GM21381 (cell line): Measurements from ENCODE around the gene MAN2B1.
A peak's percentile ranks its signal among the peaks of the same experiment; 100 is the strongest.
"Not testable (repeated sequence)": the region's sequence is repeated elsewhere in the genome, so short reads cannot be mapped to it uniquely, and the experiment has no call there.

ENCODE experiments used
- ATAC-seq: cut with Tn5 transposase; IDR thresholded peaks from one replicate; pipeline ENCODE4 v1.9.1; 2021; ENCODE audit warnings: mild to moderate bottlenecking, moderate library complexity; ENCODE audit not compliant: unreplicated experiment

The MAN2B1 gene

DNA sequence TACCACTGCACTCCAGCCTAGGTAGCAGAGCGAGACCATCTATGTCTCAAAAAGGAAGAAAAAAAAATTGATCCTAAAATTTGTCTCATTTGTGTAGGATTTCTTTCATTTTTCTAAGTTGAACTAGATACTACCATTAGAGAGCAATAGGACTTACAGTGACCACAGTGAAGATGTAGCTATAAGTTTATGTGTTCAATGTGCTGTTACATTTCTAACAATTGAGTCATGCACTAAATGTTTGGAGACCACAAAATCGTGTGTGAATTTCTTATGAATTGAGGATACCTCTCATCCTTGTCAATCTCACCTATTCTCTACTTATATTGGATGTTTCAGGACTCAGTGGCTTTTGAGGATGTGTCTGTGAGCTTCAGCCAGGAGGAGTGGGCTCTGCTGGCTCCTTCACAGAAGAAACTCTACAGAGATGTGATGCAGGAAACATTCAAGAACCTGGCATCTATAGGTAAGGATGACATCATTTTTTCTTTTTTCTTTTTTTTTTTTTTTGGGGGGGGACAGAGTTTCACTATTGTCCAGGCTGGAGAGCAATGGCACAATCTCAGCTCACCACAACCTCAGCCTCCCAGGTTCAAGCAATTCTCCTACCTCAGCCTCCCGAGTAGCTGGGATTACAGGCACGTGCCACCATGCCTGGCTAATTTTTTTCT lies 43.0 kb downstream of the MAN2B1 start:
- no peak for ATAC-seq

DNA sequence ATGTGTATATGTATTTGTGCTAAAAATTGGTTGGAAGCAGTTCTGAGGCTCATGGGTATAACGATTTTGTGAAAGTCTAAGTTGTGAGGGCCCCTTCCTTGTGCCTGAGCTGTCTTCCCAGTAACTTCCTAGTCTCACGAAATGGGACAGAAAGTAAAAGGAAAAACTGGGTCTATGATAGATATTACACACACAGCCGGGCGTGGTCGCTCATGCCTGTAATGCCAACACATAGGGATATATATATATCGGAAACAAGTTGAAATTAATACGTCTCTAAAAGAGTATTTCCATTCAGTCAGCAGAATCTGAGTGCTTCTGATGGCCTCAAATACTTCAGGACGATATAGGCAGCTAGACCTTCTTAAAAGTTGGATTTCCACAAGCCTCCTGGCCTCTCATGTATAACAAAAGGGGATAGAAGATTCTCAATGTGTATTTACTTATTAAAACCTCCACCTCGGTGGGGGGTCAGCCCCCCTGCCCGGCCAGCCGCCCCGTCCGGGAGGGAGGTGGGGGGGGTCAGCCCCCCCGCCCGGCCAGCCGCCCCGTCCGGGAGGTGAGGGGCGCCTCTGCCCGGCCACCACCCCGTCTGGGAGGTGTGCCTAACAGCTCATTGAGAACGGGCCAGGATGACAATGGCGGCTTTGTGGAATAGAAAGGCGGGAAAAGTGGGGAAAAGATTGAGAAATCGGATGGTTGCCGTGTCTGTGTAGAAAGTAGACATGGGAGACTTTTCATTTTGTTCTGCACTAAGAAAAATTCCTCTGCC lies 45.1 kb downstream of the MAN2B1 start:
- ATAC-seq, result not testable (repeated sequence)

GRCh38 chr19:12617646-12618045 lies 48.9 kb downstream of the MAN2B1 start:
- no peak for ATAC-seq

- no peak for ATAC-seq
Observed at GRCh38 chr19:12611361-12611699, 55.2 kb downstream of the MAN2B1 start.

GRCh38 chr19:12610540-12611360 lies 55.8 kb downstream of the MAN2B1 start, which contains the start of the genes ZNF490 and ZNF791:
Gene ZNF490 (minus strand): TSS chr19:12610813. CDS start chr19:12610680, 133 bp downstream.
Gene ZNF791 (plus strand): TSS chr19:12610920. CDS start chr19:12611080, 160 bp downstream.
- peak; percentile 69 for ATAC-seq

DNA sequence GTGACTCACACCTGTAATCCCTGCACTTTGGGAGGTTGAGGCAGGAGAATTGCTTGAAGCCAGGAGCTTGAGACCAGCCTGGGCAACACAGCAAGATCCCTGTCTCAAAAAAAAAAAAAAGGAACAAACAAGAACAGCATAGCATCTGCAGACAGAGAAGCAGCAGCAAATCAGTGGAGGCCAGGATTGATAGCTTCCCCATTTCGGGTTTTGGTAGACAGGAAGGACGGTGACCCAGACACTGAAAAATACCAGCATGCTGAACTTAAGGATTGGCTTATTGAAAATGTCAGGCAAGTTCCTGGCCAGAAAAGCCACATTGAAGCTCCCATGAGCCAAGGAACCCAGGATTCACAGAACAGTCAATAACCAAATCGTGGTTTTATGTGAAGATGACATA lies 58.9 kb downstream of the MAN2B1 start:
- no peak for ATAC-seq

- no peak for ATAC-seq
Observed at GRCh38 chr19:12606796-12607195, 59.7 kb downstream of the MAN2B1 start.

DNA sequence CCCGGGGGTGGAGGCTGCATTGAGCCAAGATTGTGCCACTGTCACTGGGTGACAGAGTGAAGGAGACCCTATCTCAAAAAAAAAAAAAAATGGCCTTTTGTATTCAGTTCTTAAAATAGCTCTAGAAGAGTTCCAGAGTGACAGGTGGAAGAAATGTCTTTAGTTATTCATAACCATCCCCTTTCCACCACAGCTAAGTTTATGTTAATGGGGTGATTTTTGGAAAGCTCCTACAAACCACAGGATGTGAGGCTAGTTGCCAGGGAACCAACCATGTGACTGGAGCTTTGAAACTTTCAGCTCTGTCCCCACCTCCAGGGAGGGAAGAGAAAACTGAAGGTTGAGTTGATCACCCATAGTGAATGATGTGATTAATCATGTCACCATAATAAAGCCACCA lies 62.8 kb downstream of the MAN2B1 start:
- peak; percentile 58 for ATAC-seq

DNA sequence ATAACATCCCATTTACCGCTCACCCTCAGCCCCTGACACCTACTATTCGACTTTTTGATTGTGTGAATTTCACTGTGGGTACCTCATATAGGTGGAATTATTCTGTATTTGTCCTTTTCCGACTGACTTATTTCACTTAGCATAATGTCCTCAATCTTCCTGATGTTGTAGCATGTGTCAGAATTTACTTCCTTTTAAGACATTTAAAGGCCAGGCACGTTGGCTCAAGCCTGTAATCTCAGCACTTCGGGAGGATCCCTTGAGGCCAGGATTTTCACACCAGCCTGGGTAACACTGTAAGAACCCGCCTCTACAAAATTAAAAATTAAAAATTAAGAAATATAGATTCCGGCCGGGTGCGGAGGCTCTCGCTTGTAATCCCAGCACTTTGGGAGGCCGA lies 68.9 kb downstream of the MAN2B1 start:
- no peak for ATAC-seq

DNA sequence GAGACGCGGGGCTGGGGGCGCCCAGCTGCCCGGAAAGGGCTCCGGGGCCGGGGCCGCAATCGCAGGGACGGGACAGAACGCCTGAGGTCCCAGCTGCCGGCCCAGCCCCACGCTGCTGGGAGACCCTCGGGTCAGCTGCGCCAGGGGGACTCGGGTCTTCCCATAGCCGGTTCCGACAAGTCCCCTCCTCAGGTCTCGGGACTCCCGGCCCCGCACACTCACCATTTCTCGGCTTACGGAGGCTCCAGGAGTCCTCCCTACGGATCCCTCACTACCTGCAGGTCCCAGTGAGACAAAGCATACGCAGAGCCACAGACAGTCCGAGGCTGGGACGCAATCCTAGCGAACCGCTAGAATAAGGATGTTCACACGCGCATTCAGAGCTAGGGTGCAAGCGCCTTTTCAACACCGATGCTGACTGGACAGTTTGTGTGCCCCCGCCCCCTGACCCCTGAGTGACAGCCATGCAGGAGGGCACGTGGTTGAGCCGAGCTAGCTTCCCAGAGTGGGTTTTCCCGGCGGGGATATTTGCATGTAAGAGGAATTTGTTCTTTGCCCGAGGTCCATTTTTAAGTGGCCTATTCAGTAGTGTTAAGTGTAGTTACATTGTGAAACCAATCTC lies 69.5 kb downstream of the MAN2B1 start:
- ATAC-seq, result no peak
